HG03565 (cell line): ENCODE data around the gene PACC1.

Source experiments
- ATAC-seq: cut with Tn5 transposase; IDR thresholded peaks from one replicate; pipeline ENCODE4 v1.9.1; 2021; ENCODE audit warnings: mild to moderate bottlenecking, moderate library complexity; ENCODE audit not compliant: unreplicated experiment

Gene PACC1

GRCh38 chr1:212414328-212415106, at the start of gene PACC1:
PACC1 (minus strand) TSS chr1:212414886; CDS start chr1:212414757, 129 bp downstream.
- peak; percentile 98 for ATAC-seq

- no peak for ATAC-seq
Measured at GRCh38 chr1:212463565-212464285, 49.0 kb upstream of the PACC1 start.

- no peak for ATAC-seq
Measured at GRCh38 chr1:212461916-212462660, 47.4 kb upstream of the PACC1 start.

- no peak for ATAC-seq
Measured at GRCh38 chr1:212460376-212460775, 45.7 kb upstream of the PACC1 start.

GRCh38 chr1:212459656-212460055, 45.0 kb upstream of the PACC1 start:
- ATAC-seq, result no peak

- ATAC-seq, result no peak
Measured at GRCh38 chr1:212458817-212459216, 44.1 kb upstream of the PACC1 start.

GRCh38 chr1:212457740-212458338, 43.2 kb upstream of the PACC1 start:
- no peak for ATAC-seq

- peak; percentile 52 for ATAC-seq
Measured at GRCh38 chr1:212455803-212456528, 41.3 kb upstream of the PACC1 start.

GRCh38 chr1:212455401-212455800, 40.7 kb upstream of the PACC1 start:
- no peak for ATAC-seq

- ATAC-seq, result no peak
Measured at GRCh38 chr1:212454741-212455140, 40.1 kb upstream of the PACC1 start.

GRCh38 chr1:212453156-212453857, 38.6 kb upstream of the PACC1 start:
- no peak for ATAC-seq

- no peak for ATAC-seq
Measured at GRCh38 chr1:212452323-212453155, 37.9 kb upstream of the PACC1 start.

GRCh38 chr1:212451416-212452322, 37.0 kb upstream of the PACC1 start:
- no peak for ATAC-seq

GRCh38 chr1:212450331-212450881, 35.7 kb upstream of the PACC1 start:
- ATAC-seq, result no peak

- no peak for ATAC-seq
Measured at GRCh38 chr1:212447478-212447877, 32.8 kb upstream of the PACC1 start.

- no peak for ATAC-seq
Measured at GRCh38 chr1:212446333-212446732, 31.6 kb upstream of the PACC1 start.

GRCh38 chr1:212442408-212442807, 27.7 kb upstream of the PACC1 start:
- no peak for ATAC-seq

- no peak for ATAC-seq
Measured at GRCh38 chr1:212440419-212440818, 25.7 kb upstream of the PACC1 start.
